Testis (tissue), 3 donors: ENCODE measurements around the gene PCNX3. TPM values are rescaled to one million over a fixed set of nuclear protein-coding genes. Genes with fewer than 3 reads are reported as not detected.

Experiments
- DNase-seq: peaks from one replicate; pipeline ENCODE4 v3.0.0-alpha.2; 2019
- H3K27ac ChIP-seq, 2 donors: fragments of 200-600 bp; sonication (generic); one replicate each; pipeline ENCODE4 v1.5.1; 2019
- H3K27me3 ChIP-seq: fragments of 200-600 bp; sonication (generic); one replicate; pipeline ENCODE4 v1.5.1; 2019
- H3K36me3 ChIP-seq: fragments of 200-600 bp; sonication (generic); one replicate; pipeline ENCODE4 v1.5.1; 2017; ENCODE audit warnings: low read depth; ENCODE audit errors: missing control alignments
- H3K4me1 ChIP-seq: fragments of 200-600 bp; sonication (generic); one replicate; pipeline ENCODE4 v1.5.1; 2019
- H3K4me3 ChIP-seq, 2 donors: fragments of 200-600 bp; sonication (generic); one replicate each; pipeline ENCODE4 v1.5.1; 2017 to 2019
- H3K9me3 ChIP-seq: fragments of 200-600 bp; sonication (generic); one replicate; pipeline ENCODE4 v1.5.1; 2017
- CTCF ChIP-seq, 3 experiments: fragments of 450-650 bp in 2 of 3; fragments of 200-600 bp in 1 of 3; sonication (generic) in 1 of 3; IDR thresholded peaks; one replicate each; pipeline ENCODE4 v1.5.1; 2016 to 2019; ENCODE audit warnings: antibody characterized with exemption in 3 of 3, mild to moderate bottlenecking in 2 of 3, moderate library complexity in 1 of 3
- POLR2A ChIP-seq: fragments of 450-650 bp; IDR thresholded peaks from one replicate; pipeline ENCODE4 v1.6.1; 2017; ENCODE audit warnings: antibody characterized with exemption, mild to moderate bottlenecking, moderate library complexity
- WGBS, 2 donors: methylation state at CpG; one replicate each; pipeline ENCODE4 v1.1.5; 2018; 5-methylcytosine and 5-hydroxymethylcytosine counted together
- intact Hi-C: fragments of 100-400 bp; cut with DNase I; formaldehyde crosslinking; loops from one replicate; pipeline ENCODE4 v1.15.1; 2023; ENCODE audit warnings: low total_unique reads
- polyA plus RNA-seq: library from polyadenylated mRNA; stranded (reverse); fragments of 350-450 nt; fragmentation: Illumina TruSeq; extraction: RNeasy Lipid Tissue Mini Kit (QIAGEN cat#74804); gene quantifications from one replicate; pipeline ENCODE4 v1.2.3, GENCODE V29; 2014; ENCODE audit warnings: low read depth, low replicate concordance; ENCODE audit not compliant: insufficient read depth
- total RNA-seq, 2 donors: library from RNA; depleted of rRNA; stranded (reverse); fragments of >200 nt; gene quantifications; one replicate each; pipeline ENCODE4 v1.2.3, GENCODE V29; 2016

The PCNX3 gene
- total and polyA plus RNA-seq, 3 donors from 2014 or later: 61.4 to 87.6 (median 78.4) TPM

GRCh38 chr11:65574811-65575567 lies 40.6 kb upstream of the PCNX3 start:
- TF ChIP-seq POLR2A: no peak
- TF ChIP-seq CTCF (IDR thresholded peaks at IDR 0.05): no peak
- Histone ChIP-seq H3K4me1 (peaks cover 54% of the 10 kb centered on the region), H3K4me3 (peak overlapping the region; percentile 68 to 71), H3K36me3 (no peaks in the 10 kb centered on the region), H3K9me3 (no peaks in the 10 kb centered on the region), H3K27ac (peak overlapping the region; percentile 84 to 92), H3K27me3 (no peaks in the 10 kb centered on the region)
- 24% methylated on average over 26 to 28 of the region's 28 CpGs for WGBS, 2 donors
- intact Hi-C loops: no loop called here
- DNase-seq: no peak

DNA sequence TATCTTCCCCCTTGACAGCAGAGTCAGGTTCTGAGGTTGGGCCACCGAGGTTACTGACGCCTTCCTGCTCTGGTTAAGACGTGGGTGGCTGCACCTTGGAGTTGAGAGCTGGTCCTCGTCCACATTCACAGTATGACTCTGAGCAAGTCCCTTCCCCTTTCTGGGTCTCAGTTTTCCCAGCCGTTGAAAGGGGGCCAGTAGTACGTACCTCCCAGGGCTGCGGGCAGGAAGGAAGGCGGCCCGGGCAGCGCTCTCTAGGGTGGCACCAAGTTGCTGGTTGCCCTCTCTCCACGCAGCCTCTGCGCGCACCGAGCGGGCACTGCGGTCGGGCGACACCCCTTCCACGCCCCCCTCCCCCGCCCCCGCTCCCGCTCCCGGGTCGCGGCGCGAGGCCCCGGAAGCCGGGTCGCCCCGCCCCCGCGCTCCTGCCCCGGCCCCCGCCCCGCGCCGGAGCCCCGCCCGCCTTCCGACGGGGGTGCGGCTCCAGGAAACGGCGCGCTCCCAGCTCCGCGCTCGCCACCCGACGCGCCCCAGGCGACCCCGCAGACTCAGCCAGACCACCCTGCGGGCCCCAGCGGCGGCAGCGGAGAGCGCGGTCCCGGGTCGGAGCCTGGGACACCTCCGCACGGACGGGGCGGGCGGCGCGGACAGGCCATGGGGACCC lies 39.9 kb upstream of the PCNX3 start, which contains the start of gene EHBP1L1:
TSS of gene EHBP1L1 (plus strand) at position 486 of the 664 bp plus-strand sequence. CDS start 250 bp downstream, outside the sequence.
- intact Hi-C loops: no loop called here
- peaks cover 54% of the 10 kb centered on the region for H3K4me1 ChIP-seq
- DNase-seq: peak; percentile 45

GRCh38 chr11:65576232-65576866 lies 39.2 kb upstream of the PCNX3 start:
- no peak for DNase-seq
- Histone ChIP-seq H3K27me3 (no peaks in the 10 kb centered on the region), H3K36me3 (no peaks in the 10 kb centered on the region), H3K27ac (peak overlapping the region; percentile 79 to 92), H3K9me3 (no peaks in the 10 kb centered on the region), H3K4me3 (peak overlapping the region; percentile 66 to 71), H3K4me1 (peaks cover 48% of the 10 kb centered on the region)
- WGBS, 2 donors: 4 to 5% methylated on average over 10 to 26 of the region's 26 CpGs
- intact Hi-C loops: no loop called here
- TF ChIP-seq POLR2A: no peak
- no peak for TF ChIP-seq CTCF (IDR thresholded peaks at IDR 0.05)

More for the DNA sequence above, 39.9 kb upstream of the PCNX3 start, which contains the start of gene EHBP1L1:
- H3K4me3 ChIP-seq: peak within 1 kb of the TSS; percentile 68 to 71
- WGBS, 2 donors: 7% methylated on average over 15 of the region's 69 CpGs; no CpG with 5 or more reads in 1 of the 2 donors
- no peaks in the 10 kb centered on the region for H3K9me3 ChIP-seq
- H3K27me3 ChIP-seq: no peaks in the 10 kb centered on the region
- TF ChIP-seq POLR2A: no peak
- no peak for TF ChIP-seq CTCF (IDR thresholded peaks at IDR 0.05)
- H3K36me3 ChIP-seq: no peaks in the 10 kb centered on the region
- peak within 1 kb of the TSS; percentile 84 to 92 for H3K27ac ChIP-seq

DNA sequence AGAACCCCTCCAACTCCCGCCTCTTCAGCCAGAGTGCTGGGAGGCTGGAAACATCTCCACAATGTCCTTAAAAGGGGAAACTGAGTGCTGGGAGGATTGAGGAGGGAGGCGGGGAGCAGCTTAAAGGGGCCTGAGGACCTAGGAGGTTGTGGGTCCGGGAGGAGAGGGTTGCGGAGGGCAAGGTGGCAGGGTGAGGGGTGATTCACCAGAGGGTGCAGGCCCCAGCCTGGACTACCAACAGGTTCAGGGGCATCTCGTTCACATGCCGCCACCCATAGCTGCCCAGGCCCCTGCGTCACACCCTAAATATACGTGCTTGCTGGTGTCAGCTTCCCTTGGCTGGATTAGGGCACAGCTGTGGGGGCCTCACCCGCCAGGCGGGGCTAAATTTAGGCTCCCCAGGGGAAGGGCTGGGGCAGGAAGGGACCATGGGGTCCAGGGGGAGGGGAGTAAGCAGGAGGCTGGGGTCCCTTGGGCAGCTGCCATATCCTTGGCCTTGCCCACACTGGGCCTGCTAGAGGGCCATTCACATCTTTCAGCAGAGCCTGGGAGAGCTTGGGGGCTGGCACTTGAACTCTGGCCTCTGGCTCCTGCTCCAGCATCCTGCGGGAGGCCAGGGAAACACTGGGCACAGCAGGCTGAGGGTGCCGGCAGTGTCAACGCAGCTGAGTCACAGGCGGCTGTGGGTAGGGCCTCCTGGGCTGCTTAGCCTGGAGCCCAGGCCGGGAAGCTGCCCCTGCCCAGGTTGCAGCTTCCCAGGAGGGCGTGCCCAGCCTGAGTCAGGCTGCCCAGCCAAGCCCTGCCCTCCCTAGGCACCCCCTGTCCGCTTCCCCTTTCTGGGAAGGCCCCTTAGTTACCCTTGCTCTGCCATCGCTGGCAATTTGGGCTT lies 38.5 kb upstream of the PCNX3 start:
- intact Hi-C loops: no loop called here
- Histone ChIP-seq H3K9me3 (no peaks in the 10 kb centered on the region), H3K27me3 (no peaks in the 10 kb centered on the region), H3K4me1 (peaks cover 41% of the 10 kb centered on the region), H3K36me3 (no peaks in the 10 kb centered on the region), H3K4me3 (peak overlapping the region; percentile 66 to 71), H3K27ac (peak overlapping the region; percentile 79 to 92)
- TF ChIP-seq CTCF (IDR thresholded peaks at IDR 0.05): no peak
- no peak for TF ChIP-seq POLR2A
- WGBS, 2 donors: 39 to 46% methylated on average over 18 of the region's 18 CpGs
- no peak for DNase-seq
